HG03135 (cell line): Measurements from ENCODE around the gene GUCD1.

Experiments used
- ATAC-seq: cut with Tn5 transposase; IDR thresholded peaks from one replicate; pipeline ENCODE4 v1.9.1; 2021; ENCODE audit warnings: mild to moderate bottlenecking, moderate library complexity; ENCODE audit not compliant: unreplicated experiment

The GUCD1 gene

GRCh38 chr22:24504540-24504939, 50.4 kb downstream of the GUCD1 start:
- no peak for ATAC-seq

GRCh38 chr22:24503843-24504338, 51.0 kb downstream of the GUCD1 start:
- ATAC-seq: no peak

GRCh38 chr22:24503137-24503842, 51.6 kb downstream of the GUCD1 start:
- no peak for ATAC-seq

- no peak for ATAC-seq
These were observed 52.4 kb downstream of the GUCD1 start for GRCh38 chr22:24502541-24502940.

GRCh38 chr22:24502034-24502433, 52.9 kb downstream of the GUCD1 start:
- no peak for ATAC-seq

GRCh38 chr22:24501301-24502005, 53.5 kb downstream of the GUCD1 start:
- ATAC-seq: no peak

- no peak for ATAC-seq
These were observed 54.6 kb downstream of the GUCD1 start for GRCh38 chr22:24500277-24500820.

GRCh38 chr22:24499706-24500276, 55.1 kb downstream of the GUCD1 start:
- no peak for ATAC-seq

GRCh38 chr22:24498824-24499223, 56.1 kb downstream of the GUCD1 start:
- no peak for ATAC-seq

GRCh38 chr22:24497841-24498258, 57.1 kb downstream of the GUCD1 start:
- no peak for ATAC-seq

GRCh38 chr22:24496661-24497060, 58.3 kb downstream of the GUCD1 start:
- no peak for ATAC-seq

GRCh38 chr22:24496234-24496633, 58.7 kb downstream of the GUCD1 start:
- no peak for ATAC-seq

GRCh38 chr22:24495365-24495675, 59.6 kb downstream of the GUCD1 start:
- ATAC-seq: no peak

GRCh38 chr22:24494528-24495364, 60.2 kb downstream of the GUCD1 start, which contains the start of gene UPB1:
TSS of gene UPB1 (plus strand) at chr22:24495332. CDS start at chr22:24495404, 72 bp downstream.
- ATAC-seq: no peak

GRCh38 chr22:24494167-24494527, 60.8 kb downstream of the GUCD1 start:
- no peak for ATAC-seq

GRCh38 chr22:24492391-24492790, 62.5 kb downstream of the GUCD1 start:
- no peak for ATAC-seq
